Endodermal cell (in vitro differentiated cells): ENCODE measurements around the gene SLC26A11. TPM values are rescaled to one million over a fixed set of nuclear protein-coding genes. Genes with fewer than 3 reads are reported as not detected.
A peak's percentile ranks its signal among the peaks of the same experiment; 100 is the strongest.

ENCODE experiments used
- DNase-seq: peaks from one replicate; pipeline ENCODE4 v3.0.0-alpha.2; 2017
- H3K27ac ChIP-seq: 2 replicates; pipeline ENCODE4 v1.5.1; 2013; ENCODE audit warnings: mild to moderate bottlenecking, low read depth, low read length, moderate library complexity
- H3K27me3 ChIP-seq: 2 replicates; pipeline ENCODE4 v1.6.1; 2013; ENCODE audit warnings: mild to moderate bottlenecking, low read length, moderate library complexity; ENCODE audit not compliant: insufficient read depth, control insufficient read depth, poor library complexity, severe bottlenecking
- H3K36me3 ChIP-seq: 2 replicates; pipeline ENCODE4 v1.7.0; 2013; ENCODE audit warnings: mild to moderate bottlenecking, low read length, moderate library complexity; ENCODE audit not compliant: control insufficient read depth, insufficient read depth
- H3K4me1 ChIP-seq: one replicate; pipeline ENCODE4 v1.7.0; 2013; ENCODE audit warnings: low read length; ENCODE audit not compliant: control insufficient read depth, insufficient read depth
- H3K4me3 ChIP-seq: 2 replicates; pipeline ENCODE4 v1.5.1; 2013; ENCODE audit warnings: mild to moderate bottlenecking, low read length, moderate library complexity
- H3K9ac ChIP-seq: 2 replicates; pipeline ENCODE4 v1.6.1; 2013; ENCODE audit warnings: mild to moderate bottlenecking, low read length, moderate library complexity; ENCODE audit not compliant: poor library complexity, severe bottlenecking; ENCODE audit errors: extremely low read depth
- H3K9me3 ChIP-seq: 2 replicates; pipeline ENCODE4 v1.6.1; 2013; ENCODE audit warnings: mild to moderate bottlenecking, low read length, moderate library complexity; ENCODE audit not compliant: control insufficient read depth
- H3K27ac Mint-ChIP-seq: 2 replicates; pipeline ENCODE4 v1.8.0; 2020; ENCODE audit warnings: mixed read lengths
- H3K27me3 Mint-ChIP-seq: 2 replicates; pipeline ENCODE4 v1.8.0; 2021; ENCODE audit warnings: mild to moderate bottlenecking, mixed read lengths; ENCODE audit not compliant: insufficient read depth
- H3K36me3 Mint-ChIP-seq: 2 replicates; pipeline ENCODE4 v1.8.0; 2020; ENCODE audit warnings: low read depth, mixed read lengths
- H3K4me1 Mint-ChIP-seq: 2 replicates; pipeline ENCODE4 v1.8.0; 2020; ENCODE audit warnings: mixed read lengths
- H3K4me3 Mint-ChIP-seq: 2 replicates; pipeline ENCODE4 v1.8.0; 2020; ENCODE audit warnings: mild to moderate bottlenecking, moderate library complexity, mixed read lengths
- H3K9me3 Mint-ChIP-seq: 2 replicates; pipeline ENCODE4 v1.8.0; 2020; ENCODE audit warnings: mild to moderate bottlenecking, mixed read lengths
- WGBS, 2 experiments: methylation state at CpG; one replicate each; pipeline versions ENCODE4 v1.1.5 to v1.1.7; 2013; ENCODE audit warnings: missing lambda C conversion rate in 2 of 2, mixed read lengths in 1 of 2; ENCODE audit not compliant: insufficient coverage in 1 of 2, insufficient read length in 1 of 2; 5-methylcytosine and 5-hydroxymethylcytosine counted together
- total RNA-seq, 2 donors: library from RNA; stranded (reverse); fragmentation: NEBNext Ultra II Directional in 1 of 2; extraction: Animal tissue kit (Norgen Biotek cat#: 25700) in 1 of 2; gene quantifications; 2 replicates in 1 of 2; 3 replicates in 1 of 2; pipeline ENCODE4 v1.2.1, GENCODE V29; 2021
- TF ChIP-seq, protein P1 (sequence below): fragments of 200-600 bp; sonication (generic); conservative IDR thresholded peaks from 2 replicates; pipeline ENCODE4 v1.5.0; 2021; ENCODE audit warnings: antibody characterized with exemption, mild to moderate bottlenecking

Gene SLC26A11
- total RNA-seq, 2 donors from 2014 or later, result 43.7 to 48.2 TPM

DNA sequence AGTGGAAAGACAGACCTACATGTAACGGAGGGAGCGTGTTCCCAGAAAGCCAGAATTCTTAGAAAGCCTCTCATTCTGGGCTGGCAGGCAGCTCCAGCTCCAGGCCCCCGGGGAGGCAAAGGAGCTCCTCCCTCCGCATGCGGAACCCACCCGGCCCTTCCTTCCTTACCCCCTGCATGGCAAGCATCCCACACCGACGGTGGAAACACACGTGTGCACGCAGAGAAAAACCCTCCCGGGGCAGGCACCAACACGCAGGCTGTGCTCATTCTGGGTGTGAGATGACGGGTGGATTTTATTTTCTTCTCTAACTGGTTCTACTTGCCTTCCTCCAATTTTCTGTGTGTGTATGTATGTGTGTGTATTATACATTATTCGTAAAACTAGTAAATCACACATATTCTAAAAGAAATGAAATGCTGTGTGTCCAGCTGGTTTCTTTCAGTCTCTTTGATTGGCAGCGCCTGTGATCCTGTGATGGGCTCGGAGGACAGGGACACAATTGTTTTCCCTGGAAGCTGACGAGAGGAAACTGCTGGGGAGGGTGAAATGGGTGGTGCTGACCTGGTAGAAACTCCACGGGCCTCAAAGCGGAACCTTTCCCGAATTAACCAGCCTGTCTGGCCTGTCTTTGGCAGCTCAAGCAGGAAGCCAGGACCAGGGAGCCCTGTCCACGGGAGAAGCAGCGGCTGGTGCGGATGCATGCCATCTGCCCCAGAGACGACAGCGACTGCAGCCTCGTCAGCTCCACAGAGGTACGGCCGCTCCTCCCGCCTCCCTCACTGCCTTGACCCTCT, 28.2 kb upstream of the SLC26A11 start:
- Mint-ChIP-seq H3K27me3 (no peaks in the 10 kb centered on the region), H3K27ac (no peak overlapping the region), H3K4me1 (peaks cover under 1% of the 10 kb centered on the region), H3K9me3 (no peaks in the 10 kb centered on the region), H3K4me3 (no peak overlapping the region), H3K36me3 (no peaks in the 10 kb centered on the region)
- Histone ChIP-seq H3K27ac (peak overlapping the region; percentile 49), H3K4me3 (no peak overlapping the region), H3K27me3 (no peaks in the 10 kb centered on the region), H3K4me1 (no peaks in the 10 kb centered on the region), H3K9ac (no peak overlapping the region), H3K36me3 (no peaks in the 10 kb centered on the region), H3K9me3 (no peaks in the 10 kb centered on the region)
- TF ChIP-seq, protein P1, sequence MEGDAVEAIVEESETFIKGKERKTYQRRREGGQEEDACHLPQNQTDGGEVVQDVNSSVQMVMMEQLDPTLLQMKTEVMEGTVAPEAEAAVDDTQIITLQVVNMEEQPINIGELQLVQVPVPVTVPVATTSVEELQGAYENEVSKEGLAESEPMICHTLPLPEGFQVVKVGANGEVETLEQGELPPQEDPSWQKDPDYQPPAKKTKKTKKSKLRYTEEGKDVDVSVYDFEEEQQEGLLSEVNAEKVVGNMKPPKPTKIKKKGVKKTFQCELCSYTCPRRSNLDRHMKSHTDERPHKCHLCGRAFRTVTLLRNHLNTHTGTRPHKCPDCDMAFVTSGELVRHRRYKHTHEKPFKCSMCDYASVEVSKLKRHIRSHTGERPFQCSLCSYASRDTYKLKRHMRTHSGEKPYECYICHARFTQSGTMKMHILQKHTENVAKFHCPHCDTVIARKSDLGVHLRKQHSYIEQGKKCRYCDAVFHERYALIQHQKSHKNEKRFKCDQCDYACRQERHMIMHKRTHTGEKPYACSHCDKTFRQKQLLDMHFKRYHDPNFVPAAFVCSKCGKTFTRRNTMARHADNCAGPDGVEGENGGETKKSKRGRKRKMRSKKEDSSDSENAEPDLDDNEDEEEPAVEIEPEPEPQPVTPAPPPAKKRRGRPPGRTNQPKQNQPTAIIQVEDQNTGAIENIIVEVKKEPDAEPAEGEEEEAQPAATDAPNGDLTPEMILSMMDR, result no peak
- WGBS, 2 experiments, result 80 to 87% methylated on average over 10 to 28 of the region's 29 CpGs
- DNase-seq, result no peak

DNA sequence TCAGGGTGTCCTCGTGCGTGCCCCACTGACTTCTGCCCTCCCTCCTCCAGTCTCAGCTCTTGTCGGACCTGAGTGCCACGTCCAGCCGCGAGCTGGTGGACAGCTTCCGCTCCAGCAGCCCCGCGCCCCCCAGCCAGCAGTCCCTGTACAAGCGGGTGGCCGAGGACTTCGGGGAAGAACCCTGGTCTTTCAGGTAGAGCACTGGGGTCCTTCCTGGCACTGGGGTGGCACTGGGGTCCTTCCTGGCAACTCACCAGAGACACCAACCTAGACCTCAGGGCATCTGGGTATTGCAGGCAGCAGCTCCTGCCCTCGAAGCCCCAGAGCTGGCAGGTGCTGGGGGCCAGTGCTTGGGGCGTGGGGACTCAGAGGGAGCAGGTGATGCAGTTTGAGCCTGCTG, 25.1 kb upstream of the SLC26A11 start:
- H3K4me1 ChIP-seq, result no peaks in the 10 kb centered on the region
- DNase-seq, result no peak
- 86 to 92% methylated on average over 5 to 14 of the region's 14 CpGs for WGBS, 2 experiments
- no peak overlapping the region for H3K4me3 ChIP-seq
- no peak overlapping the region for H3K9ac ChIP-seq
- H3K27me3 ChIP-seq, result no peaks in the 10 kb centered on the region
- Mint-ChIP-seq H3K9me3 (no peaks in the 10 kb centered on the region), H3K27me3 (no peaks in the 10 kb centered on the region), H3K36me3 (no peaks in the 10 kb centered on the region), H3K27ac (no peak overlapping the region), H3K4me1 (peaks cover 6% of the 10 kb centered on the region), H3K4me3 (no peak overlapping the region)
- TF ChIP-seq, protein P1, result no peak
- no peak overlapping the region for H3K27ac ChIP-seq
- H3K36me3 ChIP-seq, result no peaks in the 10 kb centered on the region
- no peaks in the 10 kb centered on the region for H3K9me3 ChIP-seq

DNA sequence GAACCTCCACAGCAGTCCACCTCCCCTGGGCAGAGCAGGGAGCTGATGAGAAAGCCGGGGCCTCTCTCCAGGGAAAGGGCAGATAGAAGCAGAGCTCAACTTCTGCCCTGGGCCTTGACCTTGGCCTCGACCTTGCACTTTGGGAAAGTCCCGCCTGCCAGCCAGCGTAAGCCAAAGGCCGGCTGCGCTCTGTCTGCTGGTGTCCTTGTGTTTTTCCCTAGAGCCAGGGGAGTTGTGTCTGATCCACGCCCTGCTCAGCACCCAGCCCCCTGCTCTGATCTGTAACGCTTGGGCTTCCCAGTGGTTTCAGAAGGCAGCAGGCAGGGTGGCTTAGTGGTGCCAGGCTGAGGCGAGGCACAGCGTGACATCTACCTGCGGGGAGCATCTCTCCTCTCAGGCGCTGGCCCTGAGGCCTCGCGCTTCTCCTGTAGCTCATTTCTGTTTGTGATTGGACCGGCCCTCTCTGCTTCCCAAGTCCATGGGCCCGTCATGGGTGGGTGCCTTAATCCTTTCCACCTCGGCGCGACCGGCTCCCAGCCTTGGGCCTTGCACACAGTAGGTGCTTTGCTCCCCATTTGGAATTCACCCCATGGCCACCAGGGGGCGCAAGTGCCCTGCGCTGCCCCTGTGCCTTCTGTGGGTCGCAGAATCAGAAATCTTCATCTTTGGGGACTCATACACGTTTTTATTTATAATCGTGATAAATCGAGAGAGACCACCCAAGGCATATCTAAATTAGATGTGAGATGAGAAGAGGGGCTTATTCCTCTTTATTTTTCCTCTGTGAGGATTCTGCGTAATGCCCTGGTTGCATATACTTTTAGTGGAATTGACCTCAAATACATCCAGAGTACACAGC, 24.3 kb upstream of the SLC26A11 start:
- H3K4me1 ChIP-seq, result no peaks in the 10 kb centered on the region
- peaks cover 6% of the 10 kb centered on the region for H3K4me1 Mint-ChIP-seq
- H3K36me3 ChIP-seq, result no peaks in the 10 kb centered on the region
- no peaks in the 10 kb centered on the region for H3K27me3 ChIP-seq
- no peak overlapping the region for H3K4me3 ChIP-seq
- no peaks in the 10 kb centered on the region for H3K27me3 Mint-ChIP-seq
- no peaks in the 10 kb centered on the region for H3K9me3 ChIP-seq
- TF ChIP-seq, protein P1, result peak; percentile 100
- no peaks in the 10 kb centered on the region for H3K36me3 Mint-ChIP-seq
- WGBS, 2 experiments, result 70 to 73% methylated on average over 25 to 27 of the region's 27 CpGs
- H3K9me3 Mint-ChIP-seq, result no peaks in the 10 kb centered on the region
- H3K27ac Mint-ChIP-seq, result no peak overlapping the region
- DNase-seq, result peak; percentile 87
- no peak overlapping the region for H3K4me3 Mint-ChIP-seq
- no peak overlapping the region for H3K9ac ChIP-seq
- no peak overlapping the region for H3K27ac ChIP-seq
